ENCODE data around the gene RHOJ. TPM values are rescaled to one million over a fixed set of nuclear protein-coding genes. Genes with fewer than 3 reads are reported as not detected.
"Not testable (repeated sequence)": the region's sequence is repeated elsewhere in the genome, so short reads cannot be mapped to it uniquely, and the experiment has no call there.

The RHOJ gene
- total and polyA plus RNA-seq, 3 donors from 2014 or later, result 8.3 to 18.6 (median 8.4) TPM

DNA sequence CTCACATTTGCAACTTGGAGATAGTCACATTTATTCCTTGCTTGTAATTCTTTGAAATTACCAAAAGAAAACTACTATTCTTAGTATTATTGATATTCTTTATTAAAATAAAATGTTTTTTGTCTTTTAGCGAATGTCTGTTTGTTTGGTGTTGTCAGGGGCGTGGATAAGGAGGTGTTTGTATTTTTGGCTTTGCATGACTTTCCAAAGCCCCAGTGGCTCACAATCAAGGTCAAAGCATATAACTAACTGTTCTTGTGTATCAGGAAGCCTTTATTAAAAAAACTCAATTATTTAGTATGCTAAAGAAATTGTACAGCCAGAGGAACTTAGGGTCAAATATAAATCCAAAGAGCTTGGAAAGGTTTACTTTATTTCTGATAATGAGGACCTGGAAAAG is 96.6 kb downstream of the RHOJ start:
- H3K27me3 ChIP-seq, result no peaks in the 10 kb centered on the region
- H3K27ac ChIP-seq, result no peak overlapping the region
- TF ChIP-seq POLR2A (IDR thresholded peaks at IDR 0.05), result no peak
- TF ChIP-seq, protein P1, sequence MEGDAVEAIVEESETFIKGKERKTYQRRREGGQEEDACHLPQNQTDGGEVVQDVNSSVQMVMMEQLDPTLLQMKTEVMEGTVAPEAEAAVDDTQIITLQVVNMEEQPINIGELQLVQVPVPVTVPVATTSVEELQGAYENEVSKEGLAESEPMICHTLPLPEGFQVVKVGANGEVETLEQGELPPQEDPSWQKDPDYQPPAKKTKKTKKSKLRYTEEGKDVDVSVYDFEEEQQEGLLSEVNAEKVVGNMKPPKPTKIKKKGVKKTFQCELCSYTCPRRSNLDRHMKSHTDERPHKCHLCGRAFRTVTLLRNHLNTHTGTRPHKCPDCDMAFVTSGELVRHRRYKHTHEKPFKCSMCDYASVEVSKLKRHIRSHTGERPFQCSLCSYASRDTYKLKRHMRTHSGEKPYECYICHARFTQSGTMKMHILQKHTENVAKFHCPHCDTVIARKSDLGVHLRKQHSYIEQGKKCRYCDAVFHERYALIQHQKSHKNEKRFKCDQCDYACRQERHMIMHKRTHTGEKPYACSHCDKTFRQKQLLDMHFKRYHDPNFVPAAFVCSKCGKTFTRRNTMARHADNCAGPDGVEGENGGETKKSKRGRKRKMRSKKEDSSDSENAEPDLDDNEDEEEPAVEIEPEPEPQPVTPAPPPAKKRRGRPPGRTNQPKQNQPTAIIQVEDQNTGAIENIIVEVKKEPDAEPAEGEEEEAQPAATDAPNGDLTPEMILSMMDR (IDR thresholded peaks at IDR 0.05), result no peak
- no peak for DNase-seq
- H3K36me3 ChIP-seq (ENCODE audit: low read depth, missing control alignments), result no peaks in the 10 kb centered on the region
- no peaks in the 10 kb centered on the region for H3K9me3 ChIP-seq
- H3K4me1 ChIP-seq, result peaks cover 16% of the 10 kb centered on the region
- no peak overlapping the region for H3K4me3 ChIP-seq
- WGBS, 2 donors, result 37 to 46% methylated on average over 2 of the region's 2 CpGs
- intact Hi-C loops (cut with DNase I; ENCODE audit: low total_unique reads), result no loop called here

DNA sequence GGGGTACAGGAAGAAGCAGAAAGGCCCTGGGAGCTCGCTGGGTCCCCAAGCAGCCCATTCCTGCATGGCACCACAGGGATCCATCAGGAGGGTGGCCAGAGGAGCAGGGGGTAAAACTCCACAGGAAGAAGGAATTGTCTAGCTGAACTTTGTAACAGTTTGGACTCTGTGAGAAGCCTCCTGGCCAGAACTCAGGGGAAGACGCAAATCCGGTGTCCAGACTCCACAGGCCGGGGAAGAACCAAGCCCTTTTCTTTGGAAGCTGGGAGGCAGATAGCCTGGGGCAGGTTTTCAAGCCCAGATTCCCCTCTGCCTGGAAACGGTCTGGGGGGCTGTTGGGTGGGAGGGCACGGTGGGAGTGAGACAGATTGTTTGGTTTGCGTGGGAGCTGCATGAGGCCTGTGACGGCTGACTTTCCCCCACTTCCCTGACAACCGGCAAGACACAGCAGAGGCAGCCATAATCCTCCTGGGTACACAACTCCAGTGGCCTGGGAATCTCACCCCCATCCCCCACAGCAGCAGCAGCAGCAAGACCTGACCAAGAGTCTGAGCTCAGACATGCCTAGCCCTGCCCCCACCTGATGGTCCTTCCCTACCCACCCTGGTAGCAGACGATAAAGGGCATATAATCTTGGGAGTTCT is 97.8 kb downstream of the RHOJ start:
- Histone ChIP-seq H3K9me3 (no peaks in the 10 kb centered on the region), H3K4me3 (no peak overlapping the region), H3K4me1 (peaks cover 16% of the 10 kb centered on the region), H3K36me3 (ENCODE audit: low read depth, missing control alignments) (no peaks in the 10 kb centered on the region), H3K27ac (peak overlapping the region in 1 of 2 donors; percentile 76), H3K27me3 (no peaks in the 10 kb centered on the region)
- intact Hi-C loops (cut with DNase I; ENCODE audit: low total_unique reads), result no loop called here
- DNase-seq, result peak; percentile 79
- TF ChIP-seq, protein P1 (IDR thresholded peaks at IDR 0.05), result no peak
- no peak for TF ChIP-seq POLR2A (IDR thresholded peaks at IDR 0.05)
- WGBS, 2 donors, result 42 to 79% methylated on average over 2 to 10 of the region's 10 CpGs

DNA sequence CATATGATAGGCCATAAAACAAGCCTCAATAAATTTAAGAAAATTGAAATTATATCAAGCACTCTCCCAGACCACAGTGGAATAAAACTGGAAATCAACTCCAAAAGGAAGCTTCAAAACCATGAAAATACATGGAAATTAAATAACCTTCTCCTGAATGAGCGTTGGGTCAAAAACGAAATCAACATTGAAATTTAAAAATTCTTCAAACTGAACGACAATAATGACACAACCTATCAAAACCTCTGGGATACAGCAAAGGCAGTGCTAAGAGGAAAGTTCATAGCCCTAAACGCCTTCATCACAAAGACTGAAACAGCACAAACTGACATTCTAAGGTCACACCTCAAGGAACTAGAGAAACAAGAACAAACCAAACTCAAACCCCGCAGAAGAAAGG is 100.2 kb downstream of the RHOJ start:
- H3K27ac ChIP-seq, result not testable (repeated sequence)

DNA sequence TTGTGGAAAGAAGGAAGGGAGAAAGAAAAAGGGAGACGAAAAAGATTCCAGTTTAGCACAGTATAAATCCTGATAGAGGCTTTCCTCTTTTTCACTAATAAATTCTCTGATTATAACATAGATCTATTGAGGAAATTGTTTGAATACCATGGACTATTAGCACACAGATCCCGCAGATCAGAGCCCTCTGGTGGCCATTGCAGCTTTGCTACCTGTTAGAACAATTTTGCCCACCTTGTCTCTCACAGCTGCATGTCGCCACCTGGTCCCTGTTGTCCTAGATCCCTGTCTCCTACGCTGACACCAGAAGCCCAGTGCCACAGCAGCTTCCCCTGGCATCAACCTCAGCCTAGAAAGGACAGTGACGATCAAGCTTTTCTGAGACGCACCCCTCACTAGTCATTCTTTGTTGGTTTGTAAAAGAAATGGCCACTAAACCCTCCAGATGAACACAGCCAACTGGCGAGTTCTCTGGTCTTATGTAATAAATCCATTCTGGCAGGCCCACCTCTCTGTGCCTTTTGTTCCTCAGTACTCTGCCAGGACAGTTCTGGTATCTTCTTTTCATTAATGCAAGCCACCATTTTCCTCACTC is 104.6 kb downstream of the RHOJ start:
- no peaks in the 10 kb centered on the region for H3K27me3 ChIP-seq
- H3K9me3 ChIP-seq, result no peaks in the 10 kb centered on the region
- no peak overlapping the region for H3K27ac ChIP-seq
- H3K4me3 ChIP-seq, result no peak overlapping the region
- TF ChIP-seq, protein P1 (IDR thresholded peaks at IDR 0.05), result no peak
- TF ChIP-seq POLR2A (IDR thresholded peaks at IDR 0.05), result no peak
- no peaks in the 10 kb centered on the region for H3K36me3 ChIP-seq (ENCODE audit: low read depth, missing control alignments)
- H3K4me1 ChIP-seq, result no peaks in the 10 kb centered on the region
- no peak for DNase-seq
- intact Hi-C loops (cut with DNase I; ENCODE audit: low total_unique reads), result no loop called here
- WGBS, 2 donors, result 64 to 68% methylated on average over 7 of the region's 7 CpGs

More for the DNA sequence above, 100.2 kb downstream of the RHOJ start:
- H3K4me3 ChIP-seq; H3K9me3 ChIP-seq; H3K36me3 ChIP-seq (ENCODE audit: low read depth, missing control alignments); H3K27me3 ChIP-seq; DNase-seq; intact Hi-C loops (cut with DNase I; ENCODE audit: low total_unique reads): not testable (repeated sequence)
- 93 to 97% methylated on average over 5 of the region's 5 CpGs for WGBS, 2 donors
- H3K4me1 ChIP-seq, result peaks cover 16% of the 10 kb centered on the region

GRCh38 chr14:63318835-63319234 is 114.6 kb downstream of the RHOJ start, which contains the start of gene GPHB5:
GPHB5 (minus strand) TSS chr14:63318935; CDS start chr14:63317849, 1,086 bp downstream.
- H3K9me3 ChIP-seq, result no peaks in the 10 kb centered on the region

More at GRCh38 chr14:63318835-63319234, 114.6 kb downstream of the RHOJ start, which contains the start of gene GPHB5:
- TF ChIP-seq POLR2A (IDR thresholded peaks at IDR 0.05), result no peak
- TF ChIP-seq, protein P1 (IDR thresholded peaks at IDR 0.05), result no peak
- no peaks in the 10 kb centered on the region for H3K27me3 ChIP-seq
- H3K4me3 ChIP-seq, result no peak within 1 kb of the TSS
- DNase-seq, result no peak
- no peaks in the 10 kb centered on the region for H3K4me1 ChIP-seq
- no peaks in the 10 kb centered on the region for H3K36me3 ChIP-seq (ENCODE audit: low read depth, missing control alignments)
- intact Hi-C loops (cut with DNase I; ENCODE audit: low total_unique reads), result no loop called here
- H3K27ac ChIP-seq, result no peak within 1 kb of the TSS

Measured in testis (tissue), 3 donors.